HG02973 (cell line): ENCODE measurements around the gene TENT5C.

ENCODE experiments used
- ATAC-seq: cut with Tn5 transposase; IDR thresholded peaks from one replicate; pipeline ENCODE4 v1.9.1; 2021; ENCODE audit warnings: moderate library complexity; ENCODE audit not compliant: unreplicated experiment

Gene TENT5C

GRCh38 chr1:117672756-117673155 is 66.9 kb downstream of the TENT5C start:
- no peak for ATAC-seq

GRCh38 chr1:117673405-117673804 is 67.6 kb downstream of the TENT5C start:
- ATAC-seq = no peak

- peak; percentile 55 for ATAC-seq
Observed at GRCh38 chr1:117674521-117675400, 68.9 kb downstream of the TENT5C start.

- ATAC-seq = no peak
Observed at GRCh38 chr1:117675907-117676430, 70.1 kb downstream of the TENT5C start.

- ATAC-seq = no peak
Observed at GRCh38 chr1:117676615-117677130, 70.8 kb downstream of the TENT5C start.
